Erythroblast (primary cell): ENCODE results near the gene PAOX.

Experiments used
- GATA1 ChIP-seq: IDR thresholded peaks from 2 replicates; pipeline ENCODE4 v1.6.1; 2011; ENCODE audit warnings: low read depth, mild to moderate bottlenecking, control low read depth, low read length, moderate library complexity
- POLR2A ChIP-seq: IDR thresholded peaks from 2 replicates; pipeline ENCODE4 v1.6.1; 2011; ENCODE audit warnings: mild to moderate bottlenecking, low read length

- no peak for TF ChIP-seq POLR2A
- TF ChIP-seq GATA1 = no peak
Measured at GRCh38 chr10:133391249-133391635, 12.2 kb downstream of the PAOX start.
